GM12892 (cell line): Measurements from ENCODE around the gene SULT2A1.
"Not testable (repeated sequence)": the region's sequence is repeated elsewhere in the genome, so short reads cannot be mapped to it uniquely, and the experiment has no call there.

Experiments
- DNase-seq: peaks from one replicate; pipeline ENCODE4 v3.0.0; 2011; ENCODE audit not compliant: insufficient read length
- FAIRE-seq: peaks from 2 replicates; lab custom pipeline; 2011; peaks lifted over from hg19 to GRCh38; lab: Jason Lieb, UNC
- POLR2A ChIP-seq: IDR thresholded peaks from 2 replicates; pipeline ENCODE4 v1.6.1; 2011; ENCODE audit warnings: low read depth, low read length, control low read depth
- POLR2AphosphoS5 ChIP-seq: IDR thresholded peaks from 2 replicates; pipeline ENCODE4 v1.6.1; 2011; ENCODE audit warnings: low read depth, low read length, control low read depth
- TAF1 ChIP-seq: IDR thresholded peaks from 2 replicates; pipeline ENCODE4 v1.6.1; 2011; ENCODE audit warnings: low read depth, mild to moderate bottlenecking, control low read depth, low read length, borderline replicate concordance

Gene SULT2A1

DNA sequence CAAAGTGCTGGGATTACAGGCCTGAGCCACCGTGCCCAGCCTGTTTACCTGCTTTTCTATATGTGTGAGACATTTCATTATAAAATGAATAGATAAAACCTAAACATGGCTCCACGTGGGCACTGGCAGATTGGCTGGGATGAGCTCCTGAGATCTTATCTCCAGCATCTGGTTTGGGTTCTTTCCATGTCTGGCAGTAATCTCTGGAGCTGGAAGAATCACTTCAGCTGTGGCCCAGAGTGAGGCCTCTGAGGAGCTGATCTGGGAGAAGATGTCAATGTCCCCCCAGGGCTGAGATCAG is 5.5 kb upstream of the SULT2A1 start:
- FAIRE-seq, result no peak
- TF ChIP-seq POLR2A (no peak), TAF1 (no peak), POLR2AphosphoS5 (no peak)
- no peak for DNase-seq

DNA sequence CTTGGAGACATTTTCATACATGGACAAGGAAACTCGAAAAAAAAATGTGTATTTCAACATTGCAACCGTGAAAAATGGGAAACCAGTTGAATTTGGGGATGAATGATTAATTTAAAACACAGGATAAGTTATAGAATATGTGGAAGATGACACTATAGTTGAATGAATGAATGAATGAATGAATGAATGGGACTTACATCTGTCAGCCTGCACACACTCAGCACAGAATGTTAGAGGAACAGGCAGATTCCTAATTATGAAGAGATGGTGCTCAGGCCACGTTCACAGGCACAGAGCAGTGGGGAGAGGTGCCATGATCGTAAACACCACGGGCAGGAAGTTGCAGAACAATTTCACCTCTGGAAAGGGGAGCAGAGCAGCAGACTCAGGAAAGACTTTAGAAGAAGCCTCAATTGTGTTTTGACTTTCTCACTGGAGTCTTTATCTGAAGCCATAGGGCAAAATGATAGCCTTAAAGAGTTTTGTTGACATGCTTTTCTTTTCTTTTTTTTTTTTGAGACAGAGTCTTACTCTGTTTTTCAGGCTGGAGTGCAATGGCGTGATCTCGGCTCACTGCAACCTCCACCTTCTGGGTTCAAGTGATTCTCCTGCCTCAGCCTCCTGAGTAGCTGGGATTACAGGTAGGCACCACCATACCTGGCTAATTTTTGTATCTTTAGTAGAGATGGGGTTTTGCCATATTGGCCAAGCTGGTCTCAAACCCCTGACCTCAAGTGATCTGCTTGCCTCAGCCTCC is 4.9 kb upstream of the SULT2A1 start:
- FAIRE-seq (no peak), DNase-seq (no peak)
- no peak for TF ChIP-seq POLR2AphosphoS5
- TF ChIP-seq POLR2A, result no peak
- no peak for TF ChIP-seq TAF1

DNA sequence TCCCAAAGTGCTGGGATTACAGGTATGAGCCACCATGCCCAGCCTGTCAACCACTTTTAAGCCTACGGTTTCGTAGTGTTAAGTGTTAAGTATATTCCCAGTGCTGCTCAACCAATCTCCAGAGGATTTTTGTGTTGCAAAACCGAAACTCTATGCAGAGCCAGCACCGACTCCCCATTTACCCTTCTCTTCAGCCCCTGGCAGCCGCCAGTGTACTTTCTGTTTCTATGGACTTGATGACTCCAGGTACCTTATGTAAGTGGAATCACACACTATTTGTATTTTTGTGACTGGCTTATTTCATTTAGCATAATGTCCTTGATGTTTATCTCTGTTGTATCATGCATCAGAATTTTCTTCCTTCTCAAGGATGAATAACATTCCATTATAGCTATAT is 1.1 kb downstream of the SULT2A1 start:
- DNase-seq (no peak), FAIRE-seq (no peak)
- TF ChIP-seq POLR2A, result no peak
- TF ChIP-seq TAF1, result no peak
- no peak for TF ChIP-seq POLR2AphosphoS5

DNA sequence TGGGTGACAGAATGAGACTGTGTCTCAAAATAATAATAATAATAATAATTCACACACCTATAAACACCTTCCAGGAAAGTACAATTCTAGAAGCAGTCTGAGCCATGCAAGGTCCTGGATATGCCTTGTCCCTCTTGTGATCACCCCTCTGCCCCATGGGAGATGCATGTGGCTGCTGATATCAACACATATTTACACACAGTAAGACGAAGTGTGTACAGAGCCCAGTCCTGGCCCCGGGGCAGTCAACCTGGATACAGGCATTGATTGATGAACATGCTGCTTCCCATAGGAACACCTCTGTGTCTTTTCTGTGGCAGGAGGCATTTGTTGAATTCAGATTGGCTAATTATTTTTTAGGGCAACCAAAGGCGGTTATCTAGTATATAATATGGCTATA is 3.2 kb downstream of the SULT2A1 start:
- no peak for FAIRE-seq
- DNase-seq, result no peak
- TF ChIP-seq POLR2A, result no peak

DNA sequence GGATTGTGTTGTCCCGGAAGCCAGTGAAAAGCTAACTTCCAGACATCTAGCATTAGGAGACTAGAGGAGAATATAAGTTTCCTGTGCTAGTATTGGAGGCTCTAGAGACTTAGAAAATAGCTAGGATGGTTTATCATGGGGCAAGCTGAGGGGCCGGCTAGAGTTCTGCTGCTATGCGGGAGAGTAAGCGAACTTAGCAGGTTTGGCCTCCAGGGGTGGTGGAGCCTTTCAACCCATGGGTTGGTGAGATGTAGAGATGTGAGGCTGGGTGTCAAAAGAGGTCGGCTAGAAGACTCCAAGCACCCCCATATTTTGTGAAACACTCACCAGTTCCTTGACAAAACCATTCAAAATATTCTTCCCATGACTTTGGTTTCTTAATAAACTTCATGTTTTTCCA is 4.4 kb downstream of the SULT2A1 start:
- FAIRE-seq (no peak), DNase-seq (no peak)
- no peak for TF ChIP-seq POLR2A
- TF ChIP-seq POLR2AphosphoS5, result no peak
- no peak for TF ChIP-seq TAF1

DNA sequence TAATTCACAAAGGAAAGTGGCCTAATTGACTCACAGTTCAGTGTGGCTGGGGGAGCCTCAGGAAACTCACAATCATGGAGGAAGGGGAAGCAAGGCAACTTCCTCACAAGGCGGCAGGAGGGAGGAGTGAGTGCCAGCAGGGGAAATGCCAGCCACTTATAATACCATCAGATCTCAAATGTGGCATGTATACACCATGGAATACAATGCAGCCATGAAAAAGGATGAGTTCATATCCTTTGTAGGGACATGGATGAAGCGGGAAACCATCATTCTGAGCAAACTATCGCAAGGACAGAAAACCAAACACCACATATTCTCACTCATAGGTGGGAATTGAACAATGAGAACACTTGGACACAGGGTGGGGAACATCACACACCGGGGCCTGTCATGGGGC is 6.7 kb downstream of the SULT2A1 start:
- FAIRE-seq, DNase-seq: not testable (repeated sequence)

DNA sequence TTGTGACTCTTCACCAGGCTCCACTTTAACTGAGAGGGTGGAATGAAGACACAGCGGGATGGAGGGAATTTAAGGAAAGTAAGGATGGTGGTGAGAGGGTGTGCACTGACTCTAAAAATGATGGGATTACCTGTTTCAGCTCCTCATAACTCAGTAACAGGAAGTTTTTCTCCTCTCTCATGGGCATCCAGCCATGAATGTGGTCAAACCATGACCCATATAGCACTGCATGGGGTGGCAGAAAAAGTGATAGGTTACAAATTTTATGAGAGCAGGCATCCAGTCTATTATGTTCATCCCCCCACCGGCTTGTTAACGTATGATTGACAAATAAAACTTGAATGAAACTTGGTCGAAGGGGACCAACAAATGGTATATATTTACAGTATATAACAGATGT is 7.2 kb downstream of the SULT2A1 start:
- DNase-seq, result no peak
- no peak for FAIRE-seq
- no peak for TF ChIP-seq TAF1
- TF ChIP-seq POLR2AphosphoS5, result no peak
- TF ChIP-seq POLR2A, result no peak

DNA sequence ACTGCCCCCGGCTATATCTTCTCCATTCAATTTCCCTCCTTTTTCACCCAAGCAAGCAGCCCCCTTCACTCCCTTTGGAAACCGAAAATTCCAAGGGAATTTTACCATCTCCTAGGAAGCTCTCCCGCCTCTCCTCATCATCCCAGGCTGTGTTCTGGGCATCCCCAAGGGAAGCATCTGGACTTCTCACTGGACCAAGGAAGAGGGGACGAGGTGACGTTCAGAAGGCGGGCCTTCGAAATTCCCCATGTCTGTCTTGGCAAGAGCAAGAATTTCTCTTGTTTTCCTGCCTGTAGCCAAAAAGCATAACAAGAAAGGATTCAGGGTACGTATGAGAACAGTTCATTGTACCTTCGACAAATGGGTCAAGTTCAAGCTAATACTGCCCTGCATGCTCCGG is 20.9 kb downstream of the SULT2A1 start:
- FAIRE-seq (no peak), DNase-seq (no peak)
- TF ChIP-seq TAF1 (no peak), POLR2A (no peak), POLR2AphosphoS5 (no peak)

DNA sequence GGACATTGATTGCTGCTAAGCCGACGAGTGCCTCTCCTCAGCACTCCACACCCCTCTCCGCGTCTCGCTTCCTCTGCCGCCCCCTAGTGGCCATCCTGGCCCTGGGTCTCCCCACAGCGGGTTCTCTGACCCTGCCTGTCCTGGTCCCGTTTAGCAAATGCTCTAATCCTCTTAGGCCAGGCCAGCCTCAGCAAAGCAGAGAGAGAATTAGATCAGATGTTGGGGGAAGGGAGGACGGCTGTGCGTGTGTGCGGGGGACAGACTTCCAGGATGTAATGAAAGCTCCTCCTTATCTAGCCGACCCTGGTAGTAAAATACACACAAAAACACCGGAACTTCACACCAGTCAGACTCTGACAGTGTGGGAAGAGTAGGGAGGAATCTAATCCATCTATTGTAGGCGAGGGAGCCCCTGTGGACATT is 22.6 kb downstream of the SULT2A1 start:
- peak; percentile 85 for FAIRE-seq
- TF ChIP-seq TAF1, result no peak
- TF ChIP-seq POLR2AphosphoS5, result no peak
- no peak for TF ChIP-seq POLR2A
- DNase-seq, result peak; percentile 80

DNA sequence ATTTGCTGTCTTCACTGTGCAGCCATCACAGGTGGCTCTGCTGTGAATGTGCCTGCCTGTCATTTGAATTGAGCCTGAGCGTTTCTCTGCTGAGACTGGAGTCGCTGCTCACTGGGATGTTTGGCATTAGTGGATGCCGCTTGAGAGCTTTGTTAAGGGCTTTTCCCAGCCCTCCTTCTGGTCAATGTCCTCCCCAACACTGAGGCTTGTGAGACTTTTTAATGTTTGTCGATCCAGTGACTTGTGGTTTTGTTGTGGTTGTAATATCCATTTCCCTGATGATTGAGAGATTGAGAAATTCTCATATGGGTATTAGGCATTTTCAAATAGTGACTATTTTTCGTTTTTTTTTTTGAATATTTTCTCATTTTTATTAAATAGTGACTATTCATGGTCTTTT is 24.5 kb downstream of the SULT2A1 start:
- TF ChIP-seq POLR2AphosphoS5 (no peak), TAF1 (no peak), POLR2A (no peak)
- no peak for FAIRE-seq
- DNase-seq, result no peak

DNA sequence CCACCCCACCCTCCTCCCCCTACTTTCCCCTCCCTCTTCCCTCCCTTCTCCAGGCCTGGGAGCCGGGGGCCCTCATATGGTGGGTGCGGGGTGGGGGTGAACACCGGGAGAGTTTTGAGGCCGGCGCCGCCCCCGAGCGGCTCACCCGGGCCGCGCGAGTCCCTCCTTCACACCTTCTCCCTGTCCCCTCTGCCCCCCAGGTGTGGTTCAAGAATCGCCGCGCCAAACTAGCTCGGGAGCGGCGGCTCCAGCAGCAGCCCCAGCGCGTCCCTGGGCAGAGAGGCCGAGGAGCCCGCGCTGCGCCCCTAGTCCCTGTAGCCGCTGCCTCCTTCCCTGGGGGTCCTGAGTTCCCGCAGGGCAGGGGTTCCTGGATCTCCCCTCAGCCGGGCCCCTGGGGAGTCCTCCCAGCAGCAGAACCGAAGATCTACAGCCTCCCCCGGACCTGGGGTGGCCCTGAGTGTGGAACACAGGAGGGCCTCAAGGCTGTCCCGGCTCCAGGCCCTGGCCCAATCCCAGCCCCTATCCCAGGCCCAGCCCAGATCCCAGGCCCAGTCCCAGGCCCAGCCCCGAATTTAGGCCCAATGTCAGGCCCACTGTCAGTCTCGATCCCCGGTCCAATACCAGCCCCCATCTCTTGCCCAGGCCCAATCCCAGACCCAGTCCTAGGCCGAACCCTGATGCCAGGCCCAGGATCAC is 25.4 kb downstream of the SULT2A1 start:
- TF ChIP-seq TAF1, result no peak
- TF ChIP-seq POLR2AphosphoS5, result no peak
- TF ChIP-seq POLR2A, result no peak
- DNase-seq (no peak), FAIRE-seq (no peak)

DNA sequence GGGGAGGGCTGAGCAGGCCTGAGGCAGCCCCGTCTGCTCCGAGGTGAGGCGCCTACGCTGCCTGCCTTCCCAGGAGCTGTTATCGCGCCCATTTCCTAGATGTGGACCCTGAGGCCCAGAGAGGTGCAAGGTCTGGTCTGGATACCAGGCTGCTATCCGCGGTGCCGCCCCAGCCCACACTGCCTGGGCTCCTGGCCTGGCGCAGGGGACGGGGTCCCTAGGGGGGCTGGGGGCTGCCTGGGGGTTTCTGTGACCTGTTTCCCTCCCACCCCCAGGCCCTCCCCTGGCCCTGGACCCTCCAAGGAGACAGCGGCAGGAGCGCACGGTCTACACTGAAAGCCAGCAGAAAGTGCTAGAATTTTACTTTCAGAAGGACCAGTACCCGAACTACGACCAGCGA is 26.3 kb downstream of the SULT2A1 start:
- not testable (repeated sequence) for DNase-seq, FAIRE-seq

DNA sequence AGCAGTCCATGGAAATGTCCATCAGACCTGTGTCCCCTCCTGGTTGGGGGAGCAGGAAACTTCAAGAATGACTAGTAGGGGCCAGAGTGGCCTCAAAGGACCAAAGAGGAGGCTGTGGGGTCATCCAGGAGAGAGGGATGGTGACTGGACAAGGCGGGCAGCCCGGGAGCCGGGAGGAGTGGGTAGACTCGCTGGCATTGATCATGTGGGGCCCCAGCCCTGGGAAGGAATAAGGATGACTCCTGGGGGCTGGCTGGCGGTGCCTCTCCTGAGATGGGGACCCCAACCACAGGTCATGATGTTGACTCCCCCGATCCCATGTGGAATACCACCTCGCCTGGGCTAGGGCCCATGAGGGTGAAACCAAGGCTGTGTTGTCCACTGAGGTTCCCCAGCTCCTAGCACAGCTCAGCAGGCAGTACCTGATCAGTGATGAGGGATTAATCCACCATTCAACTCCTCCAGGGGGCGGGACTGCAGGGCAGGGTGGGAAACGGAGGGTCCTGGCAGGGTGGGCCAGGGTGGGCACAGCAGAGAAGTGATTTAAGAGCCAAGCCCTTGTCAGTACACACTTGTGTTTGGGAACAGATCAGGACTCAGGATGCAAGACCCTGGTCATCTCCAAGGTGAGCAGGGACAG is 27.3 kb downstream of the SULT2A1 start, which contains the start of gene TPRX2:
TPRX2 (plus strand) TSS at position 590 of the 640 bp plus-strand sequence; CDS start at position 602, 12 bp downstream.
- FAIRE-seq, DNase-seq: not testable (repeated sequence)

DNA sequence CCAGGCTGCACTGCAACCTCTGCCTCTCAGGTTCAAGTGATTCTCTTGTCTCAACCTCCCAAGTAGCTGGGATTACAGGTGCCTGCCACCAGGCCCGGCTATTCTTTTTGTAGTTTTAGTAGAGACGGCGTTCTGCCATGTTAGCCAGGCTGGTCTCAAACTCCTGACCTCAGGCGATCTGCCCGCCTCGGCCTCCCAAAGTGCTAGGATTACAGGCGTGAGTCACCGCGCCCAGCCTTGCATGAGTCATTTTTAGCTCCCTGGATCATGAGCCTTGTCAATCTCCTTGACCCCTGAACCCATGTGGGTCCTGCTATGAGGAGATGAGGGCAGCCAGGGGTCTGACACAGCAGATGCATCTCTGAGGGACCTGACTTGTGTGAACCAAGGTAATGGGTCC is 27.9 kb downstream of the SULT2A1 start:
- DNase-seq, FAIRE-seq: not testable (repeated sequence)
